Effector memory CD8-positive, alpha-beta T cell (primary cell): ENCODE data around the gene CES1.
A peak's percentile ranks its signal among the peaks of the same experiment; 100 is the strongest.
"Not testable (repeated sequence)": the region's sequence is repeated elsewhere in the genome, so short reads cannot be mapped to it uniquely, and the experiment has no call there.

Experiments used
- ATAC-seq: fragments of 150-1000 bp; cut with Tn5 transposase; replicated peaks from 2 replicates; pipeline ENCODE4 v1.10.0; 2021; ENCODE audit warnings: mild to moderate bottlenecking, moderate library complexity
- DNase-seq, 3 experiments: peaks; one replicate each; pipeline ENCODE4 v3.0.0; 2021
- H3K27ac Mint-ChIP-seq, 2 donors: one replicate each; pipeline ENCODE4 v1.8.0; 2022; ENCODE audit warnings: mild to moderate bottlenecking in 2 of 2, mixed read lengths in 2 of 2, moderate library complexity in 2 of 2
- H3K27me3 Mint-ChIP-seq, 2 donors: one replicate each; pipeline ENCODE4 v1.8.0; 2022; ENCODE audit warnings: mixed read lengths in 2 of 2
- H3K36me3 Mint-ChIP-seq: one replicate; pipeline ENCODE4 v1.8.0; 2022; ENCODE audit warnings: mild to moderate bottlenecking, moderate library complexity, mixed read lengths; ENCODE audit not compliant: insufficient read depth
- H3K4me1 Mint-ChIP-seq, 2 donors: one replicate each; pipeline ENCODE4 v1.8.0; 2022; ENCODE audit warnings: low read depth in 2 of 2, mixed read lengths in 2 of 2
- H3K4me3 Mint-ChIP-seq, 2 donors: one replicate each; pipeline ENCODE4 v1.8.0; 2022; ENCODE audit warnings: mild to moderate bottlenecking in 2 of 2, mixed read lengths in 2 of 2, moderate library complexity in 2 of 2
- H3K9me3 Mint-ChIP-seq, 2 donors: one replicate each; pipeline ENCODE4 v1.8.0; 2022; ENCODE audit warnings: mixed read lengths in 2 of 2

The CES1 gene

GRCh38 chr16:55765161-55765560 lies 67.7 kb downstream of the CES1 start:
- ATAC-seq = no peak

GRCh38 chr16:55760310-55761001 lies 72.4 kb downstream of the CES1 start:
- Mint-ChIP-seq H3K4me3 (no peak overlapping the region), H3K9me3 (no peaks in the 10 kb centered on the region), H3K27me3 (peaks cover 27 to 31% of the 10 kb centered on the region in 2 donors), H3K36me3 (peaks cover 3% of the 10 kb centered on the region), H3K4me1 (peaks cover 0 to 3% of the 10 kb centered on the region in 2 donors), H3K27ac (no peak overlapping the region)
- DNase-seq = no peak
- no peak for ATAC-seq

More at GRCh38 chr16:55765161-55765560, 67.7 kb downstream of the CES1 start:
- Mint-ChIP-seq H3K9me3 (no peaks in the 10 kb centered on the region), H3K27me3 (peaks cover 17 to 25% of the 10 kb centered on the region in 2 donors), H3K36me3 (peaks cover 3% of the 10 kb centered on the region), H3K4me1 (peaks cover 0 to 3% of the 10 kb centered on the region in 2 donors), H3K27ac (no peak overlapping the region), H3K4me3 (no peak overlapping the region)
- DNase-seq = no peak

DNA sequence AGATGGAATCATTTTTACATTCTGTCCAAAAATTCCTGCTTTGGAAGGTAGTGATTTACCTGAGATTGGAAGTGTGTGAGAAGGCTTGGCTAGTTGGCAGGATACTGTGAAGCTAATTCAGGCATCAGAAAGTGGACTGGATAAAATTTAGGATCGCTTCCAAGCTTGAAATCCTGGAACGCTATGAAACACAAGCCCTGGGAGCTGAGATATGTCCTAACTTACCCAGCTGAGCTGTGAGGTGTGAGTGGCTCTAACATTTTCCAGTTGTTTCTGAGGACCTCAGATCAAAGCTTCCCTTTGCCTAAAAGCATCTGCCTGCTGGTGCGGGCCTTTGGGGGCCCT lies 73.0 kb downstream of the CES1 start:
- not testable (repeated sequence) for H3K4me3 Mint-ChIP-seq, ATAC-seq, H3K4me1 Mint-ChIP-seq, H3K27ac Mint-ChIP-seq, H3K9me3 Mint-ChIP-seq, DNase-seq, H3K36me3 Mint-ChIP-seq
- H3K27me3 Mint-ChIP-seq = peaks cover 27 to 31% of the 10 kb centered on the region in 2 donors

DNA sequence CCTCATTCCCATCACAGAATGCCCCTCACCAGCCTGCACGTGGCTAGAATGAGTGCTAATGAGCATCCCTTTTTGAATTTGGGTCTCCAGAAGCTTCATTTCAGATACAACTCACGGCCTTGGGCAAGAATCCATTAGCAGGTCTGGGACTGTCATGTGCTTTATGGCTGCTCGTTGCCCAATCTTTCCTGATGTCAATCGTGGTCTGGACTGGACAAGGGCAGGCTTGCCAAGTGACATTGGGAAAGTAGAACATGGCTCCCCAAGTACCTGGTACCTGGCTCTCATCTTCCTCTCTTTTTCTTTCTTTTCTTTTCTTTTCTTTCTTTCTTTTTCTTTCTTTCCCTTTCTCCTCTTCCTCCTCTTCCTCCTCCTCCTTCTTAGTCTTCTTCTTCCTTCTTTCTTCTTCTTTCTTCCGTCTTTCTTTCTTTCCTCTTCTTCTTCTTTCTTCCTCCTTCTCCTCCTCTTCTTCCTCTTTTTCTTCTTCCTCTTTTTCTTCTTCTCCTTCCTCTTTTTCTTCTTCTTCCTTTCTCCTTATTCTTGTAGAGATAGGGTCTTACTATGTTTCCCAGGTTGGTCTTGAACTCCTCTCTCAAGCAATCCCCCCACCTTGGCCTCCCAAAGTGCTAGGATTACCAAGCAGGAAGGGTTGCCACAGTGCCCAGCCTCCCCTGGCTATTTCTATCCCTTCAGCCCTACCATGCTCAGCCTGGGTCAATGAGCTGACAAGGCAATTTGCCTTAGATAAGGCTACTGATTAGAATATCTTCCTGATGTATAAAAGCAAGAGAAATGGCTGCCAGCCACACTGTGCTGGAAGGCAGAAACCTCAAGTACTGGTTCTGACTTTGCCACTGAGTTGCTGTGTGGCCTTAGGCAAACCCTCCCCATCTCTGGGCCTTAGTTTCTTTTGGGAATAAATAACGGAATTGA lies 75.0 kb downstream of the CES1 start:
- ATAC-seq, DNase-seq, H3K4me3 Mint-ChIP-seq, H3K36me3 Mint-ChIP-seq, H3K27ac Mint-ChIP-seq, H3K9me3 Mint-ChIP-seq: not testable (repeated sequence)
- Mint-ChIP-seq H3K4me1 (peaks cover 17% of the 10 kb centered on the region in 2 donors), H3K27me3 (peaks cover 27 to 30% of the 10 kb centered on the region in 2 donors)

DNA sequence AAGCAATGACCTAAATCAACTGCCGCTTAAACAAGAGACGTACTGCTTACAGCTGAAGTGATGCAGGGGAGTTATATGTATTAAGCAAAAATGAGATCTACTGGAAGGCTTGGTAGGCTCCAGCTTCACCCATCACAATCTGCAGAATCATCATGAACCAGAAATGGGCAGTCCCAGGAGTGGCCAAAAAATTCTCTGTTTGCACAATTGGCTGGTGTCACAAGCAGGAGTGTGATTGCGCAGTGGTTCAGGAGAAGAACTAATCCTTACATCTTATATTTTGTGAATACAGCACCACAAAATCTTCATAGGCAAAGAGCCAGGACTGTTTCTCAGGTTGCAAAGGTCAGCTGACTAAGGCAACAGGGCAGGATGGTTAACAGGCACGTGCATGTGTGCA lies 75.9 kb downstream of the CES1 start:
- Mint-ChIP-seq H3K4me1 (peaks cover 22 to 26% of the 10 kb centered on the region in 2 donors), H3K9me3 (peaks cover 7 to 13% of the 10 kb centered on the region in 2 donors), H3K27me3 (peaks cover 18 to 22% of the 10 kb centered on the region in 2 donors), H3K4me3 (no peak overlapping the region), H3K27ac (no peak overlapping the region), H3K36me3 (peaks cover 2% of the 10 kb centered on the region)
- DNase-seq = no peak
- no peak for ATAC-seq

DNA sequence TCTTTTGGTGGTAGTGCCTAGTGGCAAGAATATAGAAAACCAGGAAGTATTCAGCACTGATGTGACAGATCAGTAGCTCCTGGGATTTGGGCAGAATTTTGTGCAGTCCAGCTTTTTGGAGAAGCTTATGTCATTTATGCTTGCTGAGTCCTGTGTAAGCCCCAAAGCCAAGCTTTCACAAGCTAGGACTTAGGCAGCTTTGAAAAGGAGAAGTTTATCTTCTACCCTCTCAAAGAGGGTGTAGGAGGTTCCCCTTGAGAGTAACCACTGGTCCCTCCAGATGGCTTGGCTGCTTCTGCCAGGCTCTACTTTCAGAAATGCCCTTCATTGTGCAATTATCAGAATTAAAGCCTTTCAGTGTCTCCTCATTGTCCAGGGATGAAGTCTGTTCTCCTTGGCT lies 78.8 kb downstream of the CES1 start:
- Mint-ChIP-seq H3K27ac (peak overlapping the region; percentile 94 to 98), H3K4me3 (peak overlapping the region; percentile 34 to 67), H3K4me1 (peaks cover 25 to 26% of the 10 kb centered on the region in 2 donors), H3K36me3 (peaks cover 2% of the 10 kb centered on the region), H3K27me3 (peaks cover 0 to 2% of the 10 kb centered on the region in 2 donors), H3K9me3 (peaks cover 7 to 13% of the 10 kb centered on the region in 2 donors)
- DNase-seq = no peak
- ATAC-seq = no peak

DNA sequence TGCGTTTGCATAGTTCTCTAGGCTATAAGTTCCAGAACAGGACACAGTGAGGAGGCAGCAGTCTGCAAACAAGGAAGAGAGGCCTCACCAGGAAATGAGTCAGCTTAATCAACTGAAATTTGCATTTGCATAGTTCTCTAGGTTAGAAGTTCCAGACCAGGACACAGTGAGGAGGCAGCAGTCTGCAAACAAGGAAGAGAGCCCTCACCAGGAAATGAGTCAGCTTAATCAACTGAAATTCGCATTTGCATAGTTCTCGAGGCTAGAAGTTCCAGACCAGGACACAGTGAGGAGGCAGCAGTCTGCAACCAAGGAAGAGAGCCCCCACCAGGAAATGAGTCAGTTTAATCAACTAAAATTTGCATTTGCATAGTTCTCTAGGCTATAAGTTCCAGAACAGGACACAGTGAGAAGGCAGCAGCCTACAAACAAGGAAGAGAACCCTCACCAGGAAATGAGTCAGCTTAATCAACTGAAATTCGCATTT lies 79.7 kb downstream of the CES1 start:
- H3K4me1 Mint-ChIP-seq = peaks cover 25 to 26% of the 10 kb centered on the region in 2 donors
- peak overlapping the region; percentile 94 to 98 for H3K27ac Mint-ChIP-seq
- not testable (repeated sequence) for ATAC-seq, H3K36me3 Mint-ChIP-seq, H3K27me3 Mint-ChIP-seq
- peaks cover 7 to 13% of the 10 kb centered on the region in 2 donors for H3K9me3 Mint-ChIP-seq
- H3K4me3 Mint-ChIP-seq = peak overlapping the region; percentile 67 to 78
- DNase-seq = peak in 1 of 3 experiments; percentile 23
